DOHH2 (cell line): ENCODE results near the gene NIM1K.

Experiments
- EZH2phosphoT487 ChIP-seq: fragments of 200-600 bp; sonication (generic); IDR thresholded peaks from 2 replicates; pipeline ENCODE4 v1.6.1; 2017; ENCODE audit warnings: borderline replicate concordance, mild to moderate bottlenecking, antibody characterized with exemption, low read length, moderate library complexity, mixed read lengths
- TF ChIP-seq, protein P1 (sequence below): fragments of 200-600 bp; sonication (generic); IDR thresholded peaks from one replicate; pipeline ENCODE4 v1.5.1; 2014; ENCODE audit warnings: antibody characterized with exemption, mild to moderate bottlenecking, low read depth, low read length; ENCODE audit not compliant: poor library complexity, severe bottlenecking

- TF ChIP-seq, protein P1, sequence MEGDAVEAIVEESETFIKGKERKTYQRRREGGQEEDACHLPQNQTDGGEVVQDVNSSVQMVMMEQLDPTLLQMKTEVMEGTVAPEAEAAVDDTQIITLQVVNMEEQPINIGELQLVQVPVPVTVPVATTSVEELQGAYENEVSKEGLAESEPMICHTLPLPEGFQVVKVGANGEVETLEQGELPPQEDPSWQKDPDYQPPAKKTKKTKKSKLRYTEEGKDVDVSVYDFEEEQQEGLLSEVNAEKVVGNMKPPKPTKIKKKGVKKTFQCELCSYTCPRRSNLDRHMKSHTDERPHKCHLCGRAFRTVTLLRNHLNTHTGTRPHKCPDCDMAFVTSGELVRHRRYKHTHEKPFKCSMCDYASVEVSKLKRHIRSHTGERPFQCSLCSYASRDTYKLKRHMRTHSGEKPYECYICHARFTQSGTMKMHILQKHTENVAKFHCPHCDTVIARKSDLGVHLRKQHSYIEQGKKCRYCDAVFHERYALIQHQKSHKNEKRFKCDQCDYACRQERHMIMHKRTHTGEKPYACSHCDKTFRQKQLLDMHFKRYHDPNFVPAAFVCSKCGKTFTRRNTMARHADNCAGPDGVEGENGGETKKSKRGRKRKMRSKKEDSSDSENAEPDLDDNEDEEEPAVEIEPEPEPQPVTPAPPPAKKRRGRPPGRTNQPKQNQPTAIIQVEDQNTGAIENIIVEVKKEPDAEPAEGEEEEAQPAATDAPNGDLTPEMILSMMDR: no peak
- no peak for TF ChIP-seq EZH2phosphoT487
Observed at GRCh38 chr5:43145071-43145470, 47.0 kb upstream of the NIM1K start.
